ENCODE data around the gene SORCS2. TPM values are rescaled to one million over a fixed set of nuclear protein-coding genes. Genes with fewer than 3 reads are reported as not detected.

The SORCS2 gene
- total and polyA plus RNA-seq, 4 donors, result 0.05 to 8.4 (median 1.8) TPM

- no peak for DNase-seq
- WGBS, 2 donors, result 63 to 64% methylated on average over 7 of the region's 7 CpGs
- Histone ChIP-seq H3K4me3 (ENCODE audit: low read length in 2 of 2) (no peak overlapping the region), H3K4me1 (ENCODE audit: control insufficient read depth in 1 of 2, insufficient read depth in 2 of 2, low read length in 2 of 2) (no peaks in the 10 kb centered on the region), H3K27me3 (ENCODE audit: control insufficient read depth in 1 of 2, insufficient read depth in 2 of 2, low read length in 1 of 2) (no peaks in the 10 kb centered on the region), H3K9me3 (ENCODE audit: control insufficient read depth, low read length) (no peaks in the 10 kb centered on the region), H3K36me3 (ENCODE audit: control insufficient read depth in 1 of 2, insufficient read depth in 2 of 2, low read length in 1 of 2) (no peaks in the 10 kb centered on the region), H3K27ac (ENCODE audit: low read depth in 1 of 2, low read length in 2 of 2) (no peak overlapping the region)
- no peak for ATAC-seq (ENCODE audit: low FRiP score)
- intact Hi-C loops (cut with DNase I), result no loop called here
These were observed 319.2 kb downstream of the SORCS2 start for GRCh38 chr4:7511525-7511924.

- WGBS, 2 donors, result 76 to 87% methylated on average over 3 to 5 of the region's 5 CpGs
These were observed 320.1 kb downstream of the SORCS2 start for GRCh38 chr4:7512428-7512827.

GRCh38 chr4:7512946-7513345 lies 320.6 kb downstream of the SORCS2 start:
- Histone ChIP-seq H3K27ac (ENCODE audit: low read depth in 1 of 2, low read length in 2 of 2) (no peak overlapping the region), H3K27me3 (ENCODE audit: control insufficient read depth in 1 of 2, insufficient read depth in 2 of 2, low read length in 1 of 2) (no peaks in the 10 kb centered on the region), H3K4me3 (ENCODE audit: low read length in 2 of 2) (no peak overlapping the region), H3K36me3 (ENCODE audit: control insufficient read depth in 1 of 2, insufficient read depth in 2 of 2, low read length in 1 of 2) (no peaks in the 10 kb centered on the region), H3K4me1 (ENCODE audit: control insufficient read depth in 1 of 2, insufficient read depth in 2 of 2, low read length in 2 of 2) (no peaks in the 10 kb centered on the region), H3K9me3 (ENCODE audit: control insufficient read depth, low read length) (no peaks in the 10 kb centered on the region)
- intact Hi-C loops (cut with DNase I), result no loop called here
- DNase-seq (no peak), ATAC-seq (ENCODE audit: low FRiP score) (no peak)
- 92 to 93% methylated on average over 10 of the region's 10 CpGs for WGBS, 2 donors

More at GRCh38 chr4:7512428-7512827, 320.1 kb downstream of the SORCS2 start:
- ATAC-seq (ENCODE audit: low FRiP score) (no peak), DNase-seq (no peak)
- Histone ChIP-seq H3K27me3 (ENCODE audit: control insufficient read depth in 1 of 2, insufficient read depth in 2 of 2, low read length in 1 of 2) (no peaks in the 10 kb centered on the region), H3K9me3 (ENCODE audit: control insufficient read depth, low read length) (no peaks in the 10 kb centered on the region), H3K4me3 (ENCODE audit: low read length in 2 of 2) (no peak overlapping the region), H3K4me1 (ENCODE audit: control insufficient read depth in 1 of 2, insufficient read depth in 2 of 2, low read length in 2 of 2) (no peaks in the 10 kb centered on the region), H3K27ac (ENCODE audit: low read depth in 1 of 2, low read length in 2 of 2) (no peak overlapping the region), H3K36me3 (ENCODE audit: control insufficient read depth in 1 of 2, insufficient read depth in 2 of 2, low read length in 1 of 2) (no peaks in the 10 kb centered on the region)
- intact Hi-C loops (cut with DNase I), result no loop called here

GRCh38 chr4:7513671-7514070 lies 321.3 kb downstream of the SORCS2 start:
- H3K27me3 ChIP-seq (ENCODE audit: control insufficient read depth in 1 of 2, insufficient read depth in 2 of 2, low read length in 1 of 2), result no peaks in the 10 kb centered on the region
- no peaks in the 10 kb centered on the region for H3K4me1 ChIP-seq (ENCODE audit: control insufficient read depth in 1 of 2, insufficient read depth in 2 of 2, low read length in 2 of 2)
- ATAC-seq (ENCODE audit: low FRiP score) (no peak), DNase-seq (no peak)
- 89 to 92% methylated on average over 12 of the region's 12 CpGs for WGBS, 2 donors
- no peaks in the 10 kb centered on the region for H3K36me3 ChIP-seq (ENCODE audit: control insufficient read depth in 1 of 2, insufficient read depth in 2 of 2, low read length in 1 of 2)
- intact Hi-C loops (cut with DNase I), result no loop called here
- no peak overlapping the region for H3K27ac ChIP-seq (ENCODE audit: low read depth in 1 of 2, low read length in 2 of 2)
- no peaks in the 10 kb centered on the region for H3K9me3 ChIP-seq (ENCODE audit: control insufficient read depth, low read length)
- no peak overlapping the region for H3K4me3 ChIP-seq (ENCODE audit: low read length in 2 of 2)

GRCh38 chr4:7514281-7514680 lies 321.9 kb downstream of the SORCS2 start:
- H3K4me3 ChIP-seq (ENCODE audit: low read length in 2 of 2), result no peak overlapping the region
- ATAC-seq (ENCODE audit: low FRiP score) (no peak), DNase-seq (no peak)
- H3K4me1 ChIP-seq (ENCODE audit: control insufficient read depth in 1 of 2, insufficient read depth in 2 of 2, low read length in 2 of 2), result no peaks in the 10 kb centered on the region
- no peaks in the 10 kb centered on the region for H3K9me3 ChIP-seq (ENCODE audit: control insufficient read depth, low read length)
- 93 to 95% methylated on average over 5 of the region's 5 CpGs for WGBS, 2 donors
- H3K36me3 ChIP-seq (ENCODE audit: control insufficient read depth in 1 of 2, insufficient read depth in 2 of 2, low read length in 1 of 2), result no peaks in the 10 kb centered on the region
- H3K27me3 ChIP-seq (ENCODE audit: control insufficient read depth in 1 of 2, insufficient read depth in 2 of 2, low read length in 1 of 2), result no peaks in the 10 kb centered on the region
- H3K27ac ChIP-seq (ENCODE audit: low read depth in 1 of 2, low read length in 2 of 2), result no peak overlapping the region
- intact Hi-C loops (cut with DNase I), result no loop called here

- WGBS, 2 donors, result 91 to 96% methylated on average over 4 of the region's 4 CpGs
- intact Hi-C loops (cut with DNase I), result no loop called here
- H3K9me3 ChIP-seq (ENCODE audit: control insufficient read depth, low read length), result no peaks in the 10 kb centered on the region
- H3K4me1 ChIP-seq (ENCODE audit: control insufficient read depth in 1 of 2, insufficient read depth in 2 of 2, low read length in 2 of 2), result no peaks in the 10 kb centered on the region
- H3K4me3 ChIP-seq (ENCODE audit: low read length in 2 of 2), result no peak overlapping the region
- no peaks in the 10 kb centered on the region for H3K36me3 ChIP-seq (ENCODE audit: control insufficient read depth in 1 of 2, insufficient read depth in 2 of 2, low read length in 1 of 2)
- H3K27ac ChIP-seq (ENCODE audit: low read depth in 1 of 2, low read length in 2 of 2), result no peak overlapping the region
- DNase-seq (no peak), ATAC-seq (ENCODE audit: low FRiP score) (no peak)
- H3K27me3 ChIP-seq (ENCODE audit: control insufficient read depth in 1 of 2, insufficient read depth in 2 of 2, low read length in 1 of 2), result no peaks in the 10 kb centered on the region
These were observed 322.5 kb downstream of the SORCS2 start for GRCh38 chr4:7514789-7515188.

GRCh38 chr4:7515390-7515902 lies 323.1 kb downstream of the SORCS2 start:
- ATAC-seq (ENCODE audit: low FRiP score) (no peak), DNase-seq (no peak)
- Histone ChIP-seq H3K4me3 (ENCODE audit: low read length in 2 of 2) (no peak overlapping the region), H3K27ac (ENCODE audit: low read depth in 1 of 2, low read length in 2 of 2) (no peak overlapping the region), H3K36me3 (ENCODE audit: control insufficient read depth in 1 of 2, insufficient read depth in 2 of 2, low read length in 1 of 2) (no peaks in the 10 kb centered on the region), H3K27me3 (ENCODE audit: control insufficient read depth in 1 of 2, insufficient read depth in 2 of 2, low read length in 1 of 2) (no peaks in the 10 kb centered on the region), H3K4me1 (ENCODE audit: control insufficient read depth in 1 of 2, insufficient read depth in 2 of 2, low read length in 2 of 2) (no peaks in the 10 kb centered on the region), H3K9me3 (ENCODE audit: control insufficient read depth, low read length) (no peaks in the 10 kb centered on the region)
- 92 to 95% methylated on average over 14 of the region's 14 CpGs for WGBS, 2 donors
- intact Hi-C loops (cut with DNase I), result no loop called here

- intact Hi-C loops (cut with DNase I), result no loop called here
These were observed 323.9 kb downstream of the SORCS2 start for GRCh38 chr4:7516096-7516772.

GRCh38 chr4:7516773-7517144 lies 324.4 kb downstream of the SORCS2 start:
- no peaks in the 10 kb centered on the region for H3K36me3 ChIP-seq (ENCODE audit: control insufficient read depth in 1 of 2, insufficient read depth in 2 of 2, low read length in 1 of 2)
- H3K9me3 ChIP-seq (ENCODE audit: control insufficient read depth, low read length), result no peaks in the 10 kb centered on the region
- H3K4me1 ChIP-seq (ENCODE audit: control insufficient read depth in 1 of 2, insufficient read depth in 2 of 2, low read length in 2 of 2), result no peaks in the 10 kb centered on the region
- 24 to 38% methylated on average over 12 of the region's 12 CpGs for WGBS, 2 donors
- intact Hi-C loops (cut with DNase I), result no loop called here
- no peak for ATAC-seq (ENCODE audit: low FRiP score)
- DNase-seq, result no peak
- H3K4me3 ChIP-seq (ENCODE audit: low read length in 2 of 2), result no peak overlapping the region
- no peak overlapping the region for H3K27ac ChIP-seq (ENCODE audit: low read depth in 1 of 2, low read length in 2 of 2)
- no peaks in the 10 kb centered on the region for H3K27me3 ChIP-seq (ENCODE audit: control insufficient read depth in 1 of 2, insufficient read depth in 2 of 2, low read length in 1 of 2)

More at GRCh38 chr4:7516096-7516772, 323.9 kb downstream of the SORCS2 start:
- H3K36me3 ChIP-seq (ENCODE audit: control insufficient read depth in 1 of 2, insufficient read depth in 2 of 2, low read length in 1 of 2), result no peaks in the 10 kb centered on the region
- H3K4me3 ChIP-seq (ENCODE audit: low read length in 2 of 2), result no peak overlapping the region
- no peak overlapping the region for H3K27ac ChIP-seq (ENCODE audit: low read depth in 1 of 2, low read length in 2 of 2)
- DNase-seq, result no peak
- no peaks in the 10 kb centered on the region for H3K4me1 ChIP-seq (ENCODE audit: control insufficient read depth in 1 of 2, insufficient read depth in 2 of 2, low read length in 2 of 2)
- no peaks in the 10 kb centered on the region for H3K27me3 ChIP-seq (ENCODE audit: control insufficient read depth in 1 of 2, insufficient read depth in 2 of 2, low read length in 1 of 2)
- ATAC-seq (ENCODE audit: low FRiP score), result peak; percentile 12
- H3K9me3 ChIP-seq (ENCODE audit: control insufficient read depth, low read length), result no peaks in the 10 kb centered on the region
- 53 to 61% methylated on average over 15 to 16 of the region's 16 CpGs for WGBS, 2 donors

Measured in aorta (tissue), 5 donors.